Loucy (cell line): ENCODE measurements around the gene CNTN1.

Experiments used
- H2AFZ ChIP-seq: fragments of 200-600 bp; sonication (generic); 2 replicates; pipeline ENCODE4 v1.6.0; 2016; ENCODE audit warnings: antibody characterized with exemption, mild to moderate bottlenecking, low read length, moderate library complexity
- H3F3A ChIP-seq: fragments of 200-600 bp; 2 replicates; pipeline ENCODE4 v1.6.0; 2016; ENCODE audit warnings: antibody characterized with exemption, low read depth, mild to moderate bottlenecking
- H3K27me3 ChIP-seq: fragments of 200-600 bp; sonication (generic); 2 replicates; pipeline ENCODE4 v1.6.1; 2014; ENCODE audit warnings: low read length, mild to moderate bottlenecking; ENCODE audit not compliant: insufficient read depth, poor library complexity, severe bottlenecking
- H3K36me3 ChIP-seq: fragments of 200-600 bp; sonication (generic); 2 replicates; pipeline ENCODE4 v1.6.1; 2016; ENCODE audit warnings: low read length; ENCODE audit not compliant: insufficient read depth
- H3K4me1 ChIP-seq: fragments of 200-600 bp; sonication (generic); 2 replicates; pipeline ENCODE4 v1.5.1; 2014; ENCODE audit warnings: low read length, mild to moderate bottlenecking; ENCODE audit not compliant: insufficient read depth, poor library complexity, severe bottlenecking
- H3K4me2 ChIP-seq: fragments of 200-600 bp; sonication (generic); 2 replicates; pipeline ENCODE4 v1.6.0; 2014; ENCODE audit warnings: antibody characterized with exemption, low read length, low read depth, mild to moderate bottlenecking; ENCODE audit not compliant: poor library complexity, severe bottlenecking
- H3K4me3 ChIP-seq: fragments of 200-600 bp; sonication (generic); 2 replicates; pipeline ENCODE4 v1.5.1; 2014; ENCODE audit warnings: low read length, mild to moderate bottlenecking, mixed read lengths; ENCODE audit not compliant: poor library complexity, severe bottlenecking
- H3K79me2 ChIP-seq: fragments of 200-600 bp; sonication (generic); 2 replicates; pipeline ENCODE4 v1.6.1; 2014; ENCODE audit warnings: low read length; ENCODE audit not compliant: insufficient read depth
- H3K9ac ChIP-seq: fragments of 200-600 bp; sonication (generic); 2 replicates; pipeline ENCODE4 v1.6.0; 2014; ENCODE audit warnings: mild to moderate bottlenecking, low read depth, low read length, moderate library complexity; ENCODE audit not compliant: poor library complexity, severe bottlenecking
- H3K9me2 ChIP-seq: fragments of 200-600 bp; sonication (generic); replicated peaks from 2 replicates; pipeline ENCODE4 v1.6.1; 2016; ENCODE audit warnings: low read depth, low read length, mixed read lengths
- H3K9me3 ChIP-seq: fragments of 200-600 bp; sonication (generic); 2 replicates; pipeline ENCODE4 v1.6.1; 2014; ENCODE audit warnings: mild to moderate bottlenecking, antibody characterized with exemption, low read length, low read depth; ENCODE audit not compliant: insufficient read depth
- H4K20me1 ChIP-seq: fragments of 200-600 bp; sonication (generic); 2 replicates; pipeline ENCODE4 v1.6.0; 2014; ENCODE audit warnings: antibody characterized with exemption, low read length, mild to moderate bottlenecking; ENCODE audit not compliant: insufficient read depth, poor library complexity, severe bottlenecking
- CTCF ChIP-seq: fragments of 200-600 bp; sonication (generic); conservative IDR thresholded peaks from 2 replicates; pipeline ENCODE4 v1.5.1; 2014; ENCODE audit warnings: mild to moderate bottlenecking, antibody characterized with exemption, low read length
- EZH2phosphoT487 ChIP-seq: fragments of 200-600 bp; IDR thresholded peaks from 2 replicates; pipeline ENCODE4 v1.6.1; 2018; ENCODE audit warnings: antibody characterized with exemption, mild to moderate bottlenecking, moderate library complexity, borderline replicate concordance

Gene CNTN1

GRCh38 chr12:40963751-40964150 is 271.5 kb downstream of the CNTN1 start:
- Histone ChIP-seq H3K9me2 (no peaks in the 10 kb centered on the region), H3F3A (no peaks in the 10 kb centered on the region), H2AFZ (no peak overlapping the region), H3K4me2 (no peak overlapping the region), H3K4me3 (no peak overlapping the region), H3K36me3 (no peaks in the 10 kb centered on the region), H3K4me1 (no peaks in the 10 kb centered on the region), H3K79me2 (no peaks in the 10 kb centered on the region), H3K27me3 (no peaks in the 10 kb centered on the region), H4K20me1 (no peaks in the 10 kb centered on the region), H3K9ac (no peak overlapping the region), H3K9me3 (no peaks in the 10 kb centered on the region)
- TF ChIP-seq EZH2phosphoT487 (no peak), CTCF (no peak)

DNA sequence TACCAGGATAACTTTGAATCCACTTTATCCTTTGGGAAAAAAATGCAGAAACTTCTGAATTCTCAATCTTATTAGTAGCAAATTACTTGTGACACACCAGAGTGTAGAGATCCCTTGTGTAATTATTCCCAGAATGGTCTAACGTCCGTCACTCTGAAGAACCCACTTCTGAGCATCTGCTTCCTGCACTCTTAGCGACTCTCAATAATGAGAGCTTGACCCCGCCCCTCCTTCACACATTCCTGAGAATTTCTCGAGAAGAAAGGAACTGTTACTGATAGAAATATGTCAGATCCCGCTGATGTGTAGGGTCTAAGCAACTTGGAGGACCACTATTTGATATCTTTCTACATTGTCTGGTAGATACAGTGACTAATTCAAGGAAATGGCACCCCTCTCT is 277.6 kb downstream of the CNTN1 start:
- no peaks in the 10 kb centered on the region for H3K9me2 ChIP-seq
- H2AFZ ChIP-seq = no peak overlapping the region
- no peaks in the 10 kb centered on the region for H3K9me3 ChIP-seq
- no peak for TF ChIP-seq EZH2phosphoT487
- no peak for TF ChIP-seq CTCF
- no peaks in the 10 kb centered on the region for H3K36me3 ChIP-seq
- H3K4me2 ChIP-seq = no peak overlapping the region
- H3K4me1 ChIP-seq = no peaks in the 10 kb centered on the region
- no peaks in the 10 kb centered on the region for H3K79me2 ChIP-seq
- no peaks in the 10 kb centered on the region for H3F3A ChIP-seq
- no peak overlapping the region for H3K9ac ChIP-seq
- H3K4me3 ChIP-seq = no peak overlapping the region
- H3K27me3 ChIP-seq = no peaks in the 10 kb centered on the region
- H4K20me1 ChIP-seq = no peaks in the 10 kb centered on the region

DNA sequence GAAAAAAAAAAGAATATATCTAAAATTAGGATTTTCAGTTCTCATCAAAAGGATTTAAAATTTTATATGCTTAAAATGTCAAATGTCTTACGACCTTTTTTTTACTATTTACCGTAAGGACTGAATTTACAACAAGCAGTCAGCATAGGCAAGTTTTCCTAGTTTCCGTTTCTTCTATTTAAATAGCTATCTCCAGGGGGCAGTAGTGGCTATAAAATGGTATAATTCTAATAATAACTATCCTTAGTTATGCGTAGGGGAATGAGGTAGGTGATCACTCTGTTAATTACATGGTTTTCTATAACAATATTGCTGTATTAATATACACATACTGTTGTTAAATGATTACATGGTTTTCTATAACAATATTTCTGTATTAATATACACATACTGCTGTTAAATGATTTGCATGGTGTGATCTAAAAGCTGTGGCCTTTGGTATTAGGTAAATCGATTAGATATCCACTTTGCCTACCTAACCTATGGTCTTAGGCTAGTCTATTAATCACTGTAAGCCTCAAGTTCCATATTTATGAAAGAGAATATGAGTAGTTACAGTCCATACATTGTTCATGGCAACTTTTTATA is 278.2 kb downstream of the CNTN1 start:
- H3K9ac ChIP-seq = no peak overlapping the region
- no peak overlapping the region for H2AFZ ChIP-seq
- H3K4me3 ChIP-seq = no peak overlapping the region
- no peaks in the 10 kb centered on the region for H3K27me3 ChIP-seq
- no peaks in the 10 kb centered on the region for H3K79me2 ChIP-seq
- H3K9me2 ChIP-seq = no peaks in the 10 kb centered on the region
- H3F3A ChIP-seq = no peaks in the 10 kb centered on the region
- H3K4me2 ChIP-seq = no peak overlapping the region
- H3K36me3 ChIP-seq = no peaks in the 10 kb centered on the region
- H3K9me3 ChIP-seq = no peaks in the 10 kb centered on the region
- peak; percentile 70 for TF ChIP-seq CTCF
- no peak for TF ChIP-seq EZH2phosphoT487
- H4K20me1 ChIP-seq = no peaks in the 10 kb centered on the region
- H3K4me1 ChIP-seq = no peaks in the 10 kb centered on the region
